HG03095 (cell line): ENCODE results near the gene FAM20C.
"Not testable (repeated sequence)": the region's sequence is repeated elsewhere in the genome, so short reads cannot be mapped to it uniquely, and the experiment has no call there.

Experiments
- ATAC-seq: cut with Tn5 transposase; IDR thresholded peaks from one replicate; pipeline ENCODE4 v1.9.1; 2021; ENCODE audit warnings: moderate library complexity; ENCODE audit not compliant: unreplicated experiment

The FAM20C gene

GRCh38 chr7:255721-256361, 63.5 kb downstream of the FAM20C start:
- no peak for ATAC-seq

DNA sequence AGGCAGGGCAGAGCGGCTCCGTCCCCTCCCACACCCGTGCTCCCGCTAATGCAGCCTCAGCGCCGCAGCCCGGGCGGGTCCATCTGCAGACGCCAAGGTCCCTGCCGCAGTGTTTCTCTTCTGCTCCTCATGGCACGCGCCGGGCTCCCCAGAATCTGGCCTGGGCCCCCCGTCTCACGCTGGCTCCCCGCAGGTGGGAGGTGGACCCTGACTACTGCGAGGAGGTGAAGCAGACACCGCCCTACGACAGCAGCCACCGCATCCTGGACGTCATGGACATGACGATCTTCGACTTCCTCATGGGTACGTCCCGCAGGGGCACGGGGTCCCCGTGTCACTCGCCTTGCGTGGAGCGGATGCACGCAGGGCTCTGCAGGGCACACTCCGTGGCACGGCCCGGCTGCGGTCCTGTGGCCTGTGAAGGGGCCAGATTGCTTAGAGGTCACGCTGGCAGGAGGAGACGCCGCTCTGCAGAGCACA, 64.1 kb downstream of the FAM20C start:
- ATAC-seq: no peak

- no peak for ATAC-seq
Observed at GRCh38 chr7:256981-257646, 64.7 kb downstream of the FAM20C start.

DNA sequence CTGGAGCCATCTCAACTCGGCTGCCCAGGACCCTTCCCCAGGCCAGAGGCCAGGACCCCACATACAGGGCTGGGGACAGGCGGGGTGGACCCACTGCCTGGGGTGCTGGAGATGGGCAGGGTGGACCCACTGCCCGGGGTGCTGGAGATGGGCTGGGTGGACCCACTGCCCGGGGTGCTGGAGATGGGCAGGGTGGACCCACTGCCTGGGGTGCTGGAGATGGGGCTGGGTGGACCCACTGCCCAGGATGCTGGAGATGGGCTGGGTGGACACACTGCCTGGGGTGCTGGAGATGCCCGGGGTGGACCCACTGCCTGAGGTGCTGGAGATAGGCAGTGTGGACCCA, 65.2 kb downstream of the FAM20C start:
- ATAC-seq: no peak

- no peak for ATAC-seq
Observed at GRCh38 chr7:258476-259190, 66.3 kb downstream of the FAM20C start.

GRCh38 chr7:259191-259505, 66.8 kb downstream of the FAM20C start:
- ATAC-seq: no peak

DNA sequence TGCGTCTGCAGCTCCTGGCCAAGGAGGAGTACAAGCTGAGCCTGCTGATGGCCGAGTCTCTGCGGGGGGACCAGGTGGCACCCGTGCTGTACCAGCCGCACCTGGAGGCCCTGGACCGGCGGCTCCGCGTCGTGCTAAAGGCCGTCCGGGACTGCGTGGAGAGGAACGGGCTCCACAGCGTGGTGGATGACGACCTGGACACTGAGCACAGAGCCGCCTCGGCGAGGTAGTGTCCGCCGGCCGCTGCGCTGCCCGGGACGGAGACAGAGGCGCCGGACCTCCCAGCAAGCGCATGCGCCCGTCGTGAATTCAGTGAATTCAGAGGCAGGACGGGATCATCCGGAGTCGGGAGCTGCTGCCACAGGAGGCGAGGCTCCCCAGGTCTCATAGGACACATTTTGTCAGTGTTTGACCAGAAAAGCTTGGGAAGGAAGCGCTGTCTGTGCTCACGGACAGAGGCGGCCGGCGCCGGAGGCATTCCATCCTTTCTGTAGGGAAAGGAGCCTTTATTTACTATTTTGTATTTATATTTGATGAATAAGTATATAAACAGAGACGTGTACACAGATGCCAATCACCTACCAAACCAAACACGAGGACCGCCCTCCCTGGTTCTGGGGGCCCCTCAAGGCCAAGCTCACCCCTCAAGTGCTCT, 67.5 kb downstream of the FAM20C start:
- no peak for ATAC-seq

- no peak for ATAC-seq
Observed at GRCh38 chr7:260441-261281, 68.3 kb downstream of the FAM20C start.

- no peak for ATAC-seq
Observed at GRCh38 chr7:261341-262250, 69.2 kb downstream of the FAM20C start.

DNA sequence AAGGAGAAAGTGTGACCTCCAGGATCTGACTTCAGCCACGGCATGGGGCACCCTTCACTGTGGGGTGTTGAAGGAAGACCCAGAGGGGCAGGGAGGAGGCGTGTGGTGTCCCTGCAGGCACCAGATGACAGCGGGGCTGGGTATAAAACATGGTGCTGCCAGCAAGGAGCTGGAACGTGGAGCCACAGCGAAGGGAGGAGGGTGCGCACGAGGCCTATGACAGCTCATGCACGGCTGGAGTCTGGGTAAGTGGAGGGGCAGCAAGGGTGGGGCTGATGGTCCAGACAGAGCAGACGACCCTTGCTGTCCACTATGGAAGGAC, 69.8 kb downstream of the FAM20C start:
- ATAC-seq: no peak

DNA sequence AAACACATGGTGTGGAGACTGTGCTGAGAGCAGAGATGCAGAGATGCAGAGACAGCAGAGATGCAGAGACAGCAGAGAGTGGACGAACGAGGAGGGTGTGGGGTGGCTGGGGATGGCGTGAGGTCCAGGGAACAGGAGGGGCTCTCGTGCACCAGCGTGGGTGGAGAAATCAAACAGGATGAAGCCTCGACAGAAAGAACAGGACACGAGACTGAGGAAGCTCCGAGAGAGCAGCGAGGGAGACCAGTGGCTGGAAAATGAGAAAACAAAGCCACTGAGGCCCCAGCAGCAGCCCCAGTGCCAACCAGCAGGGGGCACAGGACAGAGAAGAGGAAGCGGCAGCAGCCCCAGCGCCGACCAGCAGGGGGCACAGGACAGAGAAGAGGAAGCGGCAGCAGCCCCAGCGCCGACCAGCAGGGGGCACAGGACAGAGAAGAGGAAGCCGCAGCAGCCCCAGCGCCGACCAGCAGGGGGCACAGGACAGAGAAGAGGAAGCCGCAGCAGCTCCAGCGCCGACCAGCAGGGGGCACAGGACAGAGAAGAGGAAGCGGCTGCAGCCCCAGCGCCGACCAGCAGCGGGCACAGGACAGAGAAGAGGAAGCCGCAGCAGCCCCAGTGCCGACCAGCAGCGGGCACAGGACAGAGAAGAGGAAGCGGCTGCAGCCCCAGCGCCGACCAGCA, 70.4 kb downstream of the FAM20C start:
- not testable (repeated sequence) for ATAC-seq

DNA sequence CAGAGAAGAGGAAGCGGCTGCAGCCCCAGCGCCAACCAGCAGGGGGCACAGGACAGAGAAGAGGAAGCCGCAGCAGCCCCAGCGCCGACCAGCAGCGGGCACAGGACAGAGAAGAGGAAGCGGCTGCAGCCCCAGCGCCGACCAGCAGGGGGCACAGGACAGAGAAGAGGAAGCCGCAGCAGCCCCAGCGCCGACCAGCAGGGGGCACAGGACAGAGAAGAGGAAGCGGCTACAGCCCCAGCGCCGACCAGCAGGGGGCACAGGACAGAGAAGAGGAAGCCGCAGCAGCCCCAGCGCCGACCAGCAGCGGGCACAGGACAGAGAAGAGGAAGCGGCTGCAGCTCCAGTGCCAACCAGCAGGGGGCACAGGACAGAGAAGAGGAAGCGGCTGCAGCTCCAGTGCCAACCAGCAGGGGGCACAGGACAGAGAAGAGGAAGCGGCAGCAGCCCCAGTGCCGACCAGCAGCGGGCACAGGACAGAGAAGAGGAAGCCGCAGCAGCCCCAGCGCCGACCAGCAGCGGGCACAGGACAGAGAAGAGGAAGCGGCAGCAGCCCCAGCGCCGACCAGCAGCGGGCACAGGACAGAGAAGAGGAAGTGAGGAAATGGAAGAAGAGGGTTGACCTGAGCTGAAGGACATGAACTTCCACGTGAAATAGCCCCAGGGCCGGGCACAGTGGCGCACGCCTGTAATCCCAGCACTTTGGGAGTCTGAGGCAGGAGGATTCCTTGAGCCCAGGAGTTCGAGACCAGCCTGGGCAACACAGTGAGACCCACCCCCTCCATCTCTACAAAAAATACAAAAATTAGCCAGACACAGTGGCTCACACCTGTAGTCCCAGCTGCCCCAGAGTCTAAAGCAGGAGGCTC, 71.3 kb downstream of the FAM20C start:
- not testable (repeated sequence) for ATAC-seq

DNA sequence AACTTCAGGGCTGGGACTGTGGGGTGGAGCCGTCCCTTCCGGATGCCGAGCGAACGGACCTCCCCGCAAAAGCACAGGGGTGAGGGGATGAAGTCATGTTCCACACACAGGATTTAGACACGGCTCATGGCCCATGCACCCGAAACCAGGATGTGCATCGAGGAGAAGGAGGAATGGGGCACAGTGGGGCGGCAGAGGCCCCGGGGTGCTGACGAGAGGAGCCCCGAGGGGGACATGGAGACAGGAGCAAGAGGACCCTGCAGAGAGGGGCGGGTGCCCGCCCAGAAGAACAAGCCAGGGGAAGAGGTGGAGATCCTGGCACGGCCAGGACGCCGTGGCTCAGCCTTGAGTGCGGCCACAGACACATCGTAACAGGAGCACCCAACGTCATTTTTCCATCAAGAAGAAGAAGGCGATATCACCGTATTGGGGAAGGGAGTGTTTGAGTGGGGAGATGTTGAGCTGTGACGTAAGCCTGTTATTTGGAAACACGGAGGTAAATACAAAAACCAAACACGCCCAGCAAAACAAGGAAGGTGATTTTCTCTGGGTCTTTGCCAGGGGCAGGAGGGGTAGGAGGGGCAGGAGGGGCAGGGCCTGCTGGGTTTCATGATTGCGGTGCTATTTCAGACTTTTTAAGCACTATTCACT, 72.3 kb downstream of the FAM20C start:
- ATAC-seq: no peak

GRCh38 chr7:265192-265997, 73.0 kb downstream of the FAM20C start:
- ATAC-seq: no peak

GRCh38 chr7:265998-266850, 73.9 kb downstream of the FAM20C start:
- no peak for ATAC-seq
